Measurements from ENCODE around the gene TPRN.

TPRN gene

GRCh38 chr9:137171149-137171900, 29.2 kb downstream of the TPRN start:
- no peak for DNase-seq (ENCODE audit: insufficient read length)
- FAIRE-seq, result no peak

GRCh38 chr9:137170486-137171148, 29.9 kb downstream of the TPRN start:
- no peak for FAIRE-seq
- TF ChIP-seq POLR2A (IDR thresholded peaks at IDR 0.05; ENCODE audit: low read depth, low read length), result no peak
- TF ChIP-seq TAF1 (IDR thresholded peaks at IDR 0.05; ENCODE audit: borderline replicate concordance, low read depth, low read length), result no peak
- TF ChIP-seq POLR2AphosphoS5 (IDR thresholded peaks at IDR 0.05; ENCODE audit: low read depth, low read length), result no peak

More at GRCh38 chr9:137171149-137171900, 29.2 kb downstream of the TPRN start:
- no peak for TF ChIP-seq POLR2A (IDR thresholded peaks at IDR 0.05; ENCODE audit: low read depth, low read length)
- TF ChIP-seq TAF1 (IDR thresholded peaks at IDR 0.05; ENCODE audit: borderline replicate concordance, low read depth, low read length), result no peak
- no peak for TF ChIP-seq POLR2AphosphoS5 (IDR thresholded peaks at IDR 0.05; ENCODE audit: low read depth, low read length)

GRCh38 chr9:137169896-137170358, 30.6 kb downstream of the TPRN start, which contains the start of gene LRRC26:
Gene LRRC26, minus strand, starts transcription at chr9:137170051. Its CDS starts 108 bp downstream, at chr9:137169943.
- FAIRE-seq, result no peak
- no peak for DNase-seq (ENCODE audit: insufficient read length)
- TF ChIP-seq TAF1 (IDR thresholded peaks at IDR 0.05; ENCODE audit: borderline replicate concordance, low read depth, low read length), result no peak
- TF ChIP-seq POLR2AphosphoS5 (IDR thresholded peaks at IDR 0.05; ENCODE audit: low read depth, low read length), result no peak
- TF ChIP-seq POLR2A (IDR thresholded peaks at IDR 0.05; ENCODE audit: low read depth, low read length), result no peak

More at GRCh38 chr9:137170486-137171148, 29.9 kb downstream of the TPRN start:
- no peak for DNase-seq (ENCODE audit: insufficient read length)

- peak; percentile 93 for FAIRE-seq
- peak; percentile 75 for DNase-seq (ENCODE audit: insufficient read length)
- no peak for TF ChIP-seq TAF1 (IDR thresholded peaks at IDR 0.05; ENCODE audit: borderline replicate concordance, low read depth, low read length)
- no peak for TF ChIP-seq POLR2AphosphoS5 (IDR thresholded peaks at IDR 0.05; ENCODE audit: low read depth, low read length)
- no peak for TF ChIP-seq POLR2A (IDR thresholded peaks at IDR 0.05; ENCODE audit: low read depth, low read length)
Observed at GRCh38 chr9:137168904-137169856, 31.4 kb downstream of the TPRN start.

- FAIRE-seq (peak; percentile 64), DNase-seq (ENCODE audit: insufficient read length) (no peak)
- TF ChIP-seq TAF1 (IDR thresholded peaks at IDR 0.05; ENCODE audit: borderline replicate concordance, low read depth, low read length) (no peak), POLR2A (IDR thresholded peaks at IDR 0.05; ENCODE audit: low read depth, low read length) (no peak), POLR2AphosphoS5 (IDR thresholded peaks at IDR 0.05; ENCODE audit: low read depth, low read length) (no peak)
Observed at GRCh38 chr9:137168573-137168903, 32.0 kb downstream of the TPRN start.

- TF ChIP-seq POLR2AphosphoS5 (IDR thresholded peaks at IDR 0.05; ENCODE audit: low read depth, low read length) (no peak), TAF1 (IDR thresholded peaks at IDR 0.05; ENCODE audit: borderline replicate concordance, low read depth, low read length) (no peak), POLR2A (IDR thresholded peaks at IDR 0.05; ENCODE audit: low read depth, low read length) (no peak)
- FAIRE-seq, result peak; percentile 86
- no peak for DNase-seq (ENCODE audit: insufficient read length)
Observed at GRCh38 chr9:137167747-137168572, 32.6 kb downstream of the TPRN start.

GRCh38 chr9:137167277-137167746, 33.2 kb downstream of the TPRN start:
- FAIRE-seq, result no peak
- TF ChIP-seq POLR2AphosphoS5 (IDR thresholded peaks at IDR 0.05; ENCODE audit: low read depth, low read length) (no peak), TAF1 (IDR thresholded peaks at IDR 0.05; ENCODE audit: borderline replicate concordance, low read depth, low read length) (no peak), POLR2A (IDR thresholded peaks at IDR 0.05; ENCODE audit: low read depth, low read length) (no peak)
- DNase-seq (ENCODE audit: insufficient read length), result no peak

- no peak for TF ChIP-seq TAF1 (IDR thresholded peaks at IDR 0.05; ENCODE audit: borderline replicate concordance, low read depth, low read length)
- no peak for TF ChIP-seq POLR2AphosphoS5 (IDR thresholded peaks at IDR 0.05; ENCODE audit: low read depth, low read length)
- TF ChIP-seq POLR2A (IDR thresholded peaks at IDR 0.05; ENCODE audit: low read depth, low read length), result no peak
- FAIRE-seq (no peak), DNase-seq (ENCODE audit: insufficient read length) (no peak)
Observed at GRCh38 chr9:137166380-137167229, 33.9 kb downstream of the TPRN start.

- no peak for FAIRE-seq
- TF ChIP-seq TAF1 (IDR thresholded peaks at IDR 0.05; ENCODE audit: borderline replicate concordance, low read depth, low read length) (no peak), POLR2A (IDR thresholded peaks at IDR 0.05; ENCODE audit: low read depth, low read length) (no peak), POLR2AphosphoS5 (IDR thresholded peaks at IDR 0.05; ENCODE audit: low read depth, low read length) (no peak)
- DNase-seq (ENCODE audit: insufficient read length), result no peak
Observed at GRCh38 chr9:137165250-137165836, 35.2 kb downstream of the TPRN start.

All from GM12892 (cell line).